HEK293T (cell line): Measurements from ENCODE around the gene ACOXL.
A peak's percentile ranks its signal among the peaks of the same experiment; 100 is the strongest.

Experiments
- ARNT ChIP-seq: fragments of 450-650 bp; IDR thresholded peaks from 2 replicates; pipeline ENCODE4 v1.6.1; 2017; ENCODE audit warnings: mild to moderate bottlenecking
- CTBP1 ChIP-seq: fragments of 450-650 bp; IDR thresholded peaks from 2 replicates; pipeline ENCODE4 v1.6.1; 2016; ENCODE audit warnings: borderline replicate concordance
- ELF4 ChIP-seq: fragments of 450-650 bp; IDR thresholded peaks from 2 replicates; pipeline ENCODE4 v1.6.1; 2017; ENCODE audit warnings: antibody characterized with exemption
- HDGF ChIP-seq: fragments of 450-650 bp; IDR thresholded peaks from 2 replicates; pipeline ENCODE4 v1.6.1; 2017; ENCODE audit warnings: antibody characterized with exemption, borderline replicate concordance
- NFRKB ChIP-seq: fragments of 450-650 bp; IDR thresholded peaks from 2 replicates; pipeline ENCODE4 v1.6.1; 2016; ENCODE audit warnings: mild to moderate bottlenecking, moderate library complexity
- PKNOX1 ChIP-seq: fragments of 450-650 bp; IDR thresholded peaks from 2 replicates; pipeline ENCODE4 v1.6.1; 2016
- SUZ12 ChIP-seq: fragments of 450-650 bp; IDR thresholded peaks from 2 replicates; pipeline ENCODE4 v1.6.1; 2016; ENCODE audit warnings: mild to moderate bottlenecking

- no peak for TF ChIP-seq ELF4
- no peak for TF ChIP-seq CTBP1
- 0 out of 2 replicates have a peak, but pooled peaks have one; percentile 22 for TF ChIP-seq PKNOX1
- TF ChIP-seq SUZ12 = no peak
- no peak for TF ChIP-seq ARNT
- no peak for TF ChIP-seq HDGF
- no peak for TF ChIP-seq NFRKB
Measured at GRCh38 chr2:110714452-110715224, 17.7 kb upstream of the ACOXL start.
